GM21526 (cell line): ENCODE results near the gene ZBTB44.
A peak's percentile ranks its signal among the peaks of the same experiment; 100 is the strongest.

ENCODE experiments used
- ATAC-seq: cut with Tn5 transposase; IDR thresholded peaks from one replicate; pipeline ENCODE4 v1.9.1; 2021; ENCODE audit warnings: moderate library complexity; ENCODE audit not compliant: unreplicated experiment, low FRiP score

ZBTB44 gene

GRCh38 chr11:130216591-130217132 is 98.1 kb downstream of the ZBTB44 start:
- no peak for ATAC-seq

DNA sequence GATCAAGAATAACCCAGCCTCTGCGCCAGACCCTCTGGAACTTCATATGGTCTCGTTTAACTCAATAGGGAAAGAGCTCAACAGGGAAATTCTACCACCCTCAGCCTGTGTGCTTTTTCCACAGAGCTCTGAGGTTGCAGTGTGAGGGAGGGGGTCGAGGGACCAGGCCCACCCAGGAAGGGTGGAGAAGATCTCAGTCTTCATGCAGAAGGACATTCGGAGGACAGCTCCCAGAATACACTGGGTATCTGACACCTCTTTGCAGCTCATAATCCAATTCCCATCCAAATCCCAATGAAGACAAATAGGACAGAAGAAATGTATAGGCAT is 98.5 kb downstream of the ZBTB44 start:
- ATAC-seq, result no peak

- no peak for ATAC-seq
Measured at GRCh38 chr11:130215531-130216220, 99.0 kb downstream of the ZBTB44 start.

DNA sequence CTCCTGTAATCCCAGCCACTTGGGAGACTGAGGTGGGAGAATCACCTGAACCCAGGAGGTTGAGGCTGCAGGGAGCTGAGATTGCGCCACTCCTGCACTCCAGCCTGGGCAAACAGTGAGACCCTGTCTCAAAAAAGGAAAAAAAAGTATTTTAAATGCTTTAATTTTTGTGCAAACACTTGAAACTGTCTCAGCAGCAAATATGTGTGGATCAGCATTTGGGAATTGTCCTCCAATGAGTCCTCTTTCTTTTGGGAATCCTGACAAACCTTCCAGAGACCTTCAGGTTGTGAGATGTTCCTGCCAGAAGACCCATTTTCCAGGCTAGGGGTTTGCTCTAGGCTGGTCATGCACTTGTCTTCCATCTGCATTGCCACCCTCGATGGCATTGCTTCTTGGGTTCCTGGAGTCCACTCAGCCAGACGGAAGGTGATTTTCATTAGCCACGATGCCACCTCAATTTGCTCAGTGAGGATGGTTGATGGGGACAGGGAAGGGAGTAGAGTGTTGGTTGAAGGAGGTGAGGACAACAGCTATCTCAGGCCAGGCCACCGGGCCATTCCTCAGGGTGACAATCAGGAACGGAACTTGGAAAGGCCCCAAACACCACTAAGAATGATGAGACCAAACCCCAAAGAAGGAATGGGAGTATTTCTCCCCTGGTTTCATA is 99.7 kb downstream of the ZBTB44 start:
- ATAC-seq, result no peak

- ATAC-seq, result no peak
Measured at GRCh38 chr11:130213979-130214281, 100.8 kb downstream of the ZBTB44 start.

- peak; percentile 73 for ATAC-seq
Measured at GRCh38 chr11:130213143-130213978, 101.4 kb downstream of the ZBTB44 start.

DNA sequence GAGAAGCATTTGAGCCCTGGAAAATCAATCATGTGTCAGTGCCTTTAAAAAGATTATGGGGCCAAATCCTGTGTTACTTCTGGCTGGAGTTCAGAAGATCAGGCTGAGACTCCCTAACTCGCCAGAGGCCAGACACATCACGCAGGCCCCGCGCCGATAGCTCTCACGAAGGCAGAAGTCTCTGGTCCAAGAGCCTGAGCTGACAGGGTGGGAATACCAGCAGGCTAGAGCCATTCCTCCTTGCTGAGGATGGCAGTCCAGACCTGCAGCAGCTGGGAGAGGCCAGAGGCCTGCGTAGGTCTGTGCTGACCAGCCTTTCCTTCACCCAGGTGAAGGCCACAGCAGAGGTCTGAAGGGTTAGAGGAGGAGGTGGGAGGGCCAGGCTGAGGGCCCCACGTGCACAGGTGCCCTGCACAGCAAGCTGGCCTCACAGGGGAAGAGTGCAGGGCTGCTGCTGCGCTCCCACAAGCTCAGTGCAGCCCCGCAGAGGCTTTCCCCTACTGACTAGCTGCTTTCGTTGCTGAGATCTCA is 102.2 kb downstream of the ZBTB44 start:
- no peak for ATAC-seq

DNA sequence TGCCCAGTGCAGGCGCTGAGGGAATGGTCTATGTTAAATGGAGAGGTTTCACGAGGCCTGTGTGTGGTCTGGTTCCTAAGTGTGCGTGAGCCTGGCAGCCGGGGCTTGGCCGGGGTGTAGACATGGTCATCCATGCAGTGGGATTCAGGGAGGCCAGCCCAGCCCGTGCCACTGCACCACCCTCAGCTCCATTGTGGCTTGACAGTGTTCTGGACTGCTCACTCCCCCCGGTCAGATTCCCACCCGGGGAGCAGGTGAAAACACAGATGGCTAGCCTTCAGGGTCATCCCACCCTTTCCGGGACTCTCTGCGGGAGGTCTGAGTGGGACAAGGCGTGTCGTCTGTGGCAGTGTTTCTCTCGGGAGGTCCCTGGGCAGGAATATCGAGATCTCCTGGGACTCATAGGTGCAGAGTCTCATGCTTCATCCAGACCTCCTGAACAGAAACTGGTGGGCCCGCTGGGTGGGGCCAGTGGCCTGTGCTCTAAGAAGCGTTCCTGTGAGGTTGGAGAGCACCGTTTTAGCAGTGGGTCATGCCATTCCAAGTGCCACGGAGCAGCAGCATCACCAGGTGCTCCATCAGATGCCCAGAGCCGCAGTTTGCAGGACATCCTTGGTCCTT is 102.8 kb downstream of the ZBTB44 start:
- no peak for ATAC-seq

GRCh38 chr11:130211144-130211543 is 103.6 kb downstream of the ZBTB44 start:
- no peak for ATAC-seq

DNA sequence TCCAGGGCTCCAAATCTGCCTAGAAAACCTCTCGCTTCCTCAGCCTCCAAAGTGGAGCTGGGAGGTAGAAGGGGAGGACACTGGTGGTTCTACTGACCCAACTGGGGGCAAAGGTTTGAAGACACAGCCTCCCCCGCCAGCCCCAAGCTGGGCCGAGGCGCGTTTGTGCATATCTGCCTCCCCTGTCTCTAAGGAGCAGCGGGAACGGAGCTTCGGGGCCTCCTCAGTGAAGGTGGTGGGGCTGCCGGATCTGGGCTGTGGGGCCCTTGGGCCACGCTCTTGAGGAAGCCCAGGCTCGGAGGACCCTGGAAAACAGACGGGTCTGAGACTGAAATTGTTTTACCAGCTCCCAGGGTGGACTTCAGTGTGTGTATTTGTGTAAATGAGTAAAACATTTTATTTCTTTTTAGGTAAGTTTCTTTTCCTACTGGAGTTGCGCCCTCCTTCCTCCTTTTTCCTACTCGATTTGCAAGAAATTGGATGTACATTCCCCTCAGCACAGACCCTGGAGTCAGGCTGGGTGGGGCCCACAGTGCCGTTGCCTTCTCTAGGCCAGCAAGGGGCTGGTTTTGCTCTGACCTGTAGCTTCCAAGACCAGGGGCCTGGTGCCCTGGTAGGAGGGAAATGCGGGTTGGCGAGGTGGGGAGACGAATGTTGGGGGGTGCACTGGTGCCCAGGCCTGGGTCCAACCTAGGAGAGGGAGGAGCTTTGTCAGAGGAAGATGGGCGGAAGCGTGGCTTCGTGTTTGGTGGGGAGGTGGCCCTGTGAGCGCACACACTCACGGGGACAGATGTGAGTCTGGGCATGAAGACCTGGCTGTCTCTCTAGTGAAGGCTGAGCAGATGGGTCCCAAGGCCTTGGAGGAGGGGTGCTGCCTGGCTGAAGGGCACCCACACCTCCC is 104.5 kb downstream of the ZBTB44 start:
- ATAC-seq, result no peak

GRCh38 chr11:130209128-130209932 is 105.4 kb downstream of the ZBTB44 start:
- ATAC-seq, result no peak

DNA sequence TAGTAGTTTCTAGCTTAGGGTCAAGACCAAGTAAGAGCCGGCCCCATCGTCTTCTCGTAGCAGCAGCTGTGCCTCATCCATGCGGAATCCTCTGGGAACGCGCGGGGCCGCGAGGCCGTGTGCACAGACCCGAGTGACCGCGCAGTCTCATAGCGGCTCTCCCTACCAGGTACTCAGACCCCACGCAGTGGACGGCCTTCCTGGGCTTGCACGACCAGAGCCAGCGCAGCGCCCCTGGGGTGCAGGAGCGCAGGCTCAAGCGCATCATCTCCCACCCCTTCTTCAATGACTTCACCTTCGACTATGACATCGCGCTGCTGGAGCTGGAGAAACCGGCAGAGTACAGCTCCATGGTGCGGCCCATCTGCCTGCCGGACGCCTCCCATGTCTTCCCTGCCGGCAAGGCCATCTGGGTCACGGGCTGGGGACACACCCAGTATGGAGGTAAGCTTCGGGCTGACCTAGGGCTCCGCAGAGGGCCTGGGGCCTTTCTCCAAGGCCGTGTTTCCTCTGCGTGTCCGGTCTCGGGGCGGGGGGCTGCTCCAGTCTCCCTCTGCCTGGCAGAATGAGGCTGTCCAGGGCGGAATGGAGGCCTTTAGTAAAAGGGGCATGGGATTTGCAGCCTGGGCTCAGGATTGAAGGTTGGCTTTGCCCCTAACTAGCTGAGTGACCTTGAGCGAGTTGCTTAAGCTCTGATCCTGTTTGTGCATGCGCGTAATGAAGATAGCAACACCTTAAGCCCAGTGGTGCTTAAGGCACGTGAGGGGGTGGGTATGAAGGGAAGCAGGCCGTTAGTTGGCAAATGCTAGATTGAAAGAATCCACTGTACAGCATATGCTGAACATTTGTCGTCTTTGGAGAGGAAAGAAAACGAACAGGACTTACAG is 106.2 kb downstream of the ZBTB44 start:
- no peak for ATAC-seq

- ATAC-seq, result no peak
Measured at GRCh38 chr11:130206141-130206540, 108.6 kb downstream of the ZBTB44 start.

GRCh38 chr11:130204703-130205095 is 110.0 kb downstream of the ZBTB44 start:
- ATAC-seq, result no peak

- ATAC-seq, result no peak
Measured at GRCh38 chr11:130203766-130204702, 110.7 kb downstream of the ZBTB44 start.

DNA sequence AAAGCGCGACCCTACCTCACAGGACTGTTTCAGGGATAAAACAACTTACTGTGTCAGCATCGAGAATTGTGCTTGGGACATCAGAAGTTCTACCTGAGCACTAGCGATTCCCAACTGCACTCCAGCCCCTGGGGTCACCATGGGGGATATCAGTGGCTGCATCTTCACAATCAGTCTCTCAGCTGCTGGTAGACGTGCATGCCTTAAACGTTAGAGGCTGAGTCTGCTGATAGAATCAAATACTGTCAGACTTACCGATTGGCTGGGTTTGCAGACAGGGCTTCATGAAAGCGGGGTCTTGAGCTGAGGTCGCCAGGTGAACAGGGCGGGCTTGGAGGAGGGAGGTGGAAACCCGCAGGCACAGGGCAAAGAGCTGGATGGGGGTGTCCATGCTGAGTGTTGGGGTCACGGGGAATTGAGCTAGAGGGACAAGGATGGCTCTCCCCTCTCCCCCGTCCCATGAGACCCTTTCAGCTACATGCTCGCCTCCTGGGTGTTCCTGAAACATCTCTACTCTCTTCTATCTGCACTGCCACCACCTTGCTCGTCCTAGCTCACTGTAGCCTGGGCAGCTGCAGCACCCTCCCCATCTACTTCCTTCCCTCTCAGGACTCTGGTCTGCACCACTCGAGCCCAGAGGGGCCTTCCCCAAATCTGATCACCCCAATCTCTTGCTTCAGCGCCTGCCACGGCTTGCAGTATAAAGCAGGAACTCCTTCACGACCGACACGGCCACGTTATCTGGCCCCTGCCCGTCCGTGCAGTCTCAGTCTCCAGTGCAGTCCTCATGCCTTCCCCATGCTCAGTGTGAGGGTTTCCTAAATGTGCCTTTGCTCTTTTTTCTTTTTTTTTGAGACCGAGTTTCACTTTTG is 111.7 kb downstream of the ZBTB44 start:
- no peak for ATAC-seq
